HepG2 (cell line): ENCODE measurements around the gene ITGB2. TPM values are rescaled to one million over a fixed set of nuclear protein-coding genes. Genes with fewer than 3 reads are reported as not detected.

Source experiments
- AGO1 ChIP-seq: fragments of 200-400 bp; formaldehyde crosslinking; IDR thresholded peaks from 2 replicates; pipeline ENCODE4 v1.6.1; 2017; ENCODE audit warnings: mild to moderate bottlenecking, low read depth, low read length, moderate library complexity; ENCODE audit not compliant: poor library complexity, severe bottlenecking
- ARNT ChIP-seq: fragments of 450-650 bp; IDR thresholded peaks from 2 replicates; pipeline ENCODE4 v1.6.1; 2017
- FOXK2 ChIP-seq: fragments of 450-650 bp; IDR thresholded peaks from 2 replicates; pipeline ENCODE4 v1.6.1; 2016
- GPN1 ChIP-seq: sonication (generic); formaldehyde crosslinking; IDR thresholded peaks from 2 replicates; pipeline ENCODE4 v1.5.1; 2020; ENCODE audit warnings: missing genetic modification reagents, borderline replicate concordance
- MAFK ChIP-seq, 2 experiments: IDR thresholded peaks in 1 of 2; conservative IDR thresholded peaks in 1 of 2; 2 replicates each; pipeline ENCODE4 v1.6.1; 2011; ENCODE audit warnings: improper control_type of control experiment in 2 of 2, low read length in 2 of 2
- MED8 ChIP-seq: sonication (generic); formaldehyde crosslinking; IDR thresholded peaks from 2 replicates; pipeline ENCODE4 v1.8.1; 2023; ENCODE audit warnings: mild to moderate bottlenecking, missing genetic modification reagents; ENCODE audit not compliant: insufficient replicate concordance
- PHF21A ChIP-seq: sonication (generic); formaldehyde crosslinking; IDR thresholded peaks from 2 replicates; pipeline ENCODE4 v1.5.0; 2020; ENCODE audit warnings: mild to moderate bottlenecking, missing genetic modification reagents
- POLR2G ChIP-seq: fragments of 200-400 bp; formaldehyde crosslinking; IDR thresholded peaks from 2 replicates; pipeline ENCODE4 v1.6.1; 2018; ENCODE audit warnings: mild to moderate bottlenecking, low read depth, low read length, moderate library complexity
- SMYD3 ChIP-seq: sonication (generic); formaldehyde crosslinking; IDR thresholded peaks from 2 replicates; pipeline ENCODE4 v1.8.1; 2023; ENCODE audit warnings: mild to moderate bottlenecking, missing genetic modification reagents
- TCF7L2 ChIP-seq: IDR thresholded peaks from 2 replicates; pipeline ENCODE4 v1.6.1; 2011; ENCODE audit warnings: mild to moderate bottlenecking, low read depth, low read length, moderate library complexity
- ZBTB42 ChIP-seq: sonication (generic); formaldehyde crosslinking; IDR thresholded peaks from 2 replicates; pipeline ENCODE4 v1.5.0; 2020; ENCODE audit warnings: mild to moderate bottlenecking, missing genetic modification reagents
- ZNF232 ChIP-seq: sonication (generic); formaldehyde crosslinking; IDR thresholded peaks from 2 replicates; pipeline ENCODE4 v1.4.0; 2020; ENCODE audit warnings: missing genetic modification reagents, borderline replicate concordance
- ZNF251 ChIP-seq: sonication (generic); formaldehyde crosslinking; IDR thresholded peaks from 2 replicates; pipeline ENCODE4 v1.9.0; 2021; ENCODE audit warnings: mild to moderate bottlenecking, missing genetic modification reagents
- ZNF260 ChIP-seq: sonication (generic); formaldehyde crosslinking; IDR thresholded peaks from 2 replicates; pipeline ENCODE4 v1.4.0; 2020; ENCODE audit warnings: missing genetic modification reagents, low read depth, mild to moderate bottlenecking, borderline replicate concordance
- ZNF432 ChIP-seq: sonication (generic); formaldehyde crosslinking; IDR thresholded peaks from 2 replicates; pipeline ENCODE4 v1.5.0; 2020; ENCODE audit warnings: missing genetic modification reagents, mild to moderate bottlenecking, borderline replicate concordance
- ZNF501 ChIP-seq: sonication (generic); formaldehyde crosslinking; IDR thresholded peaks from 2 replicates; pipeline ENCODE4 v1.5.1; 2020; ENCODE audit warnings: mild to moderate bottlenecking, moderate library complexity, missing genetic modification reagents
- ZNF589 ChIP-seq: sonication (generic); formaldehyde crosslinking; conservative IDR thresholded peaks from 2 replicates; pipeline ENCODE4 v1.8.0; 2022; ENCODE audit warnings: mild to moderate bottlenecking, moderate library complexity, missing genetic modification reagents
- ZNF674 ChIP-seq: sonication (generic); formaldehyde crosslinking; IDR thresholded peaks from 2 replicates; pipeline ENCODE4 v1.5.0; 2020; ENCODE audit warnings: low read depth, mild to moderate bottlenecking, missing genetic modification reagents
- ZNF775 ChIP-seq: sonication (generic); formaldehyde crosslinking; IDR thresholded peaks from 2 replicates; pipeline ENCODE4 v1.4.0; 2020; ENCODE audit warnings: missing genetic modification reagents, mild to moderate bottlenecking, moderate library complexity, borderline replicate concordance
- ZSCAN20 ChIP-seq: sonication (generic); formaldehyde crosslinking; IDR thresholded peaks from 2 replicates; pipeline ENCODE4 v1.4.0; 2020; ENCODE audit warnings: missing genetic modification reagents, mild to moderate bottlenecking, borderline replicate concordance
- ZSCAN9 ChIP-seq: IDR thresholded peaks from 2 replicates; pipeline ENCODE4 v1.6.1; 2016; ENCODE audit warnings: borderline replicate concordance
- polyA plus RNA-seq, 8 experiments: library from polyadenylated mRNA; depleted of rRNA in 3 of 8; stranded (reverse) in 7 of 8; unstranded in 1 of 8; fragments of >200 nt; fragmentation: Illumina TruSeq in 4 of 8; extraction: Trizol in 4 of 8; gene quantifications; 2 replicates each; pipeline versions ENCODE4 v1.2.1 to v1.2.3, GENCODE V29; 2011 to 2016; ENCODE audit warnings: low read depth in 4 of 8, missing spikeins in 1 of 8, mixed read lengths in 1 of 8; ENCODE audit not compliant: insufficient read depth in 1 of 8
- total RNA-seq, 5 experiments: library from RNA; depleted of rRNA; stranded (reverse); fragments of >200 nt; fragmentation: Illumina TruSeq; extraction: Trizol; gene quantifications; 2 replicates each; pipeline ENCODE4 v1.2.3, GENCODE V29; 2016; ENCODE audit warnings: low read depth in 1 of 5
- TF ChIP-seq, protein P1 (sequence below): sonication (generic); formaldehyde crosslinking; IDR thresholded peaks from 2 replicates; pipeline ENCODE4 v1.8.0; 2022; ENCODE audit warnings: mild to moderate bottlenecking, missing genetic modification reagents, moderate library complexity
- TF ChIP-seq, protein P2 (sequence below): sonication (generic); formaldehyde crosslinking; IDR thresholded peaks from 2 replicates; pipeline ENCODE4 v1.8.0; 2022; ENCODE audit warnings: mild to moderate bottlenecking, missing genetic modification reagents, moderate library complexity
- TF ChIP-seq, protein P3 (sequence below): sonication (generic); formaldehyde crosslinking; IDR thresholded peaks from 2 replicates; pipeline ENCODE4 v1.9.0; 2021; ENCODE audit warnings: missing genetic modification reagents, borderline replicate concordance
- TF ChIP-seq, protein P4 (sequence below): sonication (generic); formaldehyde crosslinking; IDR thresholded peaks from 2 replicates; pipeline ENCODE4 v1.5.0; 2020; ENCODE audit warnings: missing genetic modification reagents
- TF ChIP-seq, protein P5 (sequence below): sonication (generic); formaldehyde crosslinking; IDR thresholded peaks from 2 replicates; pipeline ENCODE4 v1.8.1; 2023; ENCODE audit warnings: missing genetic modification reagents, mild to moderate bottlenecking, borderline replicate concordance

The ITGB2 gene
- total and polyA plus RNA-seq, 2 of the 13 experiments (the other 11 are each of a cell fraction or from before 2014, with no cell fraction given), result 4.2 to 18.0 TPM

DNA sequence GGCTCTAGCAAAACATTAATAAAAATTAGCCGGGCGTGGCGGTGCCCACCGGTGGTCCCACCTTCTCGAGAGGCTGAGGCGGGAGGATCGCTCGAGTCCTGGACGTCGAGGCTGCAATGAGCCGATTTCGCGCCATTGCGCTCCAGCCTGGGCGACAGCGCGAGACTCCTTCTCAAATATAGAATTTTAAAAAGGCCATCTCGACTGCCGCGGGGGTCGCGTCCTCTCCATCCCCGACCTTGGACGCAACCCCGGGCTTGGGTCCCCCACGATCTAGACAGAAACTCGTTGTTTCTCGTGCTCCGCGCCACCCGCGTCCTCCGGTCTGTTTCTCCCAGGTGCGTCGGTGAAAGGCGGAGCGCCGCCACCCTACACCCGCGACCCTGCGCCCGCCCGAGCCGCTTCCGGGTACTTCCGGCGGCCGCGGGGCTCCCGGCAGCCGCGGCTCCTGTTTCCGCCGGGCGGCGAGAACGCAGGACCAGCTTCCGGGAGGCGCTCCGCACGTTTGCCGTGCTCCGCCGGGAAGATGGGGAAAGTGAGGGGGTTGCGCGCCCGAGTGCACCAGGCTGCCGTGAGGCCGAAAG lies 18.9 kb upstream of the ITGB2 start, which contains the start of gene SLX9 (continued):
- TF ChIP-seq AGO1 (no peak), ZNF260 (no peak), TCF7L2 (no peak), ZNF674 (no peak), ZNF589 (CRISPR knock-in tag) (peak; percentile 96), ZSCAN20 (no peak), ZNF775 (CRISPR knock-in tag) (no peak), ZSCAN9 (CRISPR knock-in tag) (peak; percentile 46), MAFK (conservative IDR thresholded peaks at IDR 0.05 in 1 of 2, IDR thresholded peaks at IDR 0.05 in 1 of 2; ENCODE audit: low read length in 2 of 2) (no peak), ZNF232 (CRISPR knock-in tag) (no peak), ZNF501 (CRISPR knock-in tag) (peak; percentile 96), PHF21A (CRISPR knock-in tag) (peak; percentile 79; the same call in 1 of the 2 replicates), GPN1 (no peak), ZBTB42 (CRISPR knock-in tag) (no peak), ZNF251 (CRISPR knock-in tag) (no peak), ARNT (no peak), POLR2G (peak; percentile 85), FOXK2 (no peak), SMYD3 (no peak), ZNF432 (CRISPR knock-in tag) (no peak), MED8 (CRISPR knock-in tag) (peak; percentile 86)
- TF ChIP-seq, protein P1, sequence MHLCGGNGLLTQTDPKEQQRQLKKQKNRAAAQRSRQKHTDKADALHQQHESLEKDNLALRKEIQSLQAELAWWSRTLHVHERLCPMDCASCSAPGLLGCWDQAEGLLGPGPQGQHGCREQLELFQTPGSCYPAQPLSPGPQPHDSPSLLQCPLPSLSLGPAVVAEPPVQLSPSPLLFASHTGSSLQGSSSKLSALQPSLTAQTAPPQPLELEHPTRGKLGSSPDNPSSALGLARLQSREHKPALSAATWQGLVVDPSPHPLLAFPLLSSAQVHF (CRISPR knock-in tag), result peak; percentile 90
- TF ChIP-seq, protein P2, sequence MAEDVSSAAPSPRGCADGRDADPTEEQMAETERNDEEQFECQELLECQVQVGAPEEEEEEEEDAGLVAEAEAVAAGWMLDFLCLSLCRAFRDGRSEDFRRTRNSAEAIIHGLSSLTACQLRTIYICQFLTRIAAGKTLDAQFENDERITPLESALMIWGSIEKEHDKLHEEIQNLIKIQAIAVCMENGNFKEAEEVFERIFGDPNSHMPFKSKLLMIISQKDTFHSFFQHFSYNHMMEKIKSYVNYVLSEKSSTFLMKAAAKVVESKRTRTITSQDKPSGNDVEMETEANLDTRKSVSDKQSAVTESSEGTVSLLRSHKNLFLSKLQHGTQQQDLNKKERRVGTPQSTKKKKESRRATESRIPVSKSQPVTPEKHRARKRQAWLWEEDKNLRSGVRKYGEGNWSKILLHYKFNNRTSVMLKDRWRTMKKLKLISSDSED, result no peak; the same call in 1 of the 2 replicates
- TF ChIP-seq, protein P3, sequence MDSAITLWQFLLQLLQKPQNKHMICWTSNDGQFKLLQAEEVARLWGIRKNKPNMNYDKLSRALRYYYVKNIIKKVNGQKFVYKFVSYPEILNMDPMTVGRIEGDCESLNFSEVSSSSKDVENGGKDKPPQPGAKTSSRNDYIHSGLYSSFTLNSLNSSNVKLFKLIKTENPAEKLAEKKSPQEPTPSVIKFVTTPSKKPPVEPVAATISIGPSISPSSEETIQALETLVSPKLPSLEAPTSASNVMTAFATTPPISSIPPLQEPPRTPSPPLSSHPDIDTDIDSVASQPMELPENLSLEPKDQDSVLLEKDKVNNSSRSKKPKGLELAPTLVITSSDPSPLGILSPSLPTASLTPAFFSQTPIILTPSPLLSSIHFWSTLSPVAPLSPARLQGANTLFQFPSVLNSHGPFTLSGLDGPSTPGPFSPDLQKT (CRISPR knock-in tag), result no peak
- TF ChIP-seq, protein P4, sequence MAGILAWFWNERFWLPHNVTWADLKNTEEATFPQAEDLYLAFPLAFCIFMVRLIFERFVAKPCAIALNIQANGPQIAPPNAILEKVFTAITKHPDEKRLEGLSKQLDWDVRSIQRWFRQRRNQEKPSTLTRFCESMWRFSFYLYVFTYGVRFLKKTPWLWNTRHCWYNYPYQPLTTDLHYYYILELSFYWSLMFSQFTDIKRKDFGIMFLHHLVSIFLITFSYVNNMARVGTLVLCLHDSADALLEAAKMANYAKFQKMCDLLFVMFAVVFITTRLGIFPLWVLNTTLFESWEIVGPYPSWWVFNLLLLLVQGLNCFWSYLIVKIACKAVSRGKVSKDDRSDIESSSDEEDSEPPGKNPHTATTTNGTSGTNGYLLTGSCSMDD, result 0 out of 2 replicates have a peak, but pooled peaks have one; percentile 31
- TF ChIP-seq, protein P5, sequence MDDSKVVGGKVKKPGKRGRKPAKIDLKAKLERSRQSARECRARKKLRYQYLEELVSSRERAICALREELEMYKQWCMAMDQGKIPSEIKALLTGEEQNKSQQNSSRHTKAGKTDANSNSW (CRISPR knock-in tag), result no peak
